SU-DHL-6 (cell line): Measurements from ENCODE around the gene ACTN4.

Experiments used
- CTCF ChIP-seq: fragments of 200-600 bp; sonication (generic); IDR thresholded peaks from one replicate; pipeline ENCODE4 v1.5.1; 2017; ENCODE audit warnings: antibody characterized with exemption, mild to moderate bottlenecking, low read length, moderate library complexity; ENCODE audit not compliant: insufficient read depth, poor library complexity, severe bottlenecking
- EZH2phosphoT487 ChIP-seq: fragments of 200-600 bp; sonication (generic), shearing (Covaris generic); conservative IDR thresholded peaks from 2 replicates; pipeline ENCODE4 v1.6.1; 2018; ENCODE audit warnings: mild to moderate bottlenecking, antibody characterized with exemption, low read length, moderate library complexity, mixed read lengths

DNA sequence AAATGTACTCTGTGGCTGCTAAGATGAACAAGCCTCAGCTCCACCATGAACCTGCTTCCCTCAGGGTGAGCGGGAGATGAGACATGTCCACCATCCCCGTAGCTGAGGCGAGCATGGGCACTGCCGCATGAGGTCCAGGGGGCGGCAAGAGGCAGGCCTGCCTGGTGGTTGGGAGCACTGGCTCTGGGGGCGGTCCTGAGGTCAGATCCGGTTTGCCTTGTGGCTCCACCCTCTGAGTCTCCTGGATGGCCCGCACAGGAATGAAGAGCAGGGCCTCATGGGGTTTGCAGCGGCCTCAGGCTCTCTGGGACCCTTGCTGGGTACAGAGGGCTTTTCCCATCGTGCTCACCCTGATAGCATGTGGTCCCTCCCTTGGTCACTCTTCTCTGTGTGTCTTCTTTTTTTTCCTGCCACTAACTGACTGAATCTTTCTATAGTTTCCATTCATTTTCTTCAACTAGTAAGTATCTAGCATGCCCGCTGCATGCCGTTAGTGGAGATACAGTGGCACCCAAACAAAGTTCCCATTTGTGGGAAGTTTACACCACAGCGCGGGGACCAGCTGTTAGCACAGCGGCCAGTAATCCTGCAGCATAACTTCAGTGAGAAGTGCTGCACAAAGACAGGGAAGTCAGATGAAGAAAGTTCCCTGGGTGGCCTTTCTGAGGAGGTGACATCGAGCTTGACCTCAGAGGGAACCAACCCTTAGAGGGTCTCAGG lies 59.5 kb downstream of the ACTN4 start:
- TF ChIP-seq CTCF (no peak), EZH2phosphoT487 (no peak)
